GM08714 (cell line): ENCODE measurements around the gene MT1F.

Source experiments
- H3K4me3 ChIP-seq: fragments of 200-500 bp; sonication (Bioruptor generic); 2 replicates; pipeline ENCODE4 v1.5.1; 2014; ENCODE audit warnings: mild to moderate bottlenecking, low read length, inconsistent platforms
- ZNF274 ChIP-seq: IDR thresholded peaks from 2 replicates; pipeline ENCODE4 v1.6.1; 2012; ENCODE audit warnings: mild to moderate bottlenecking, low read depth, low read length

Gene MT1F

GRCh38 chr16:56632156-56632847, 25.5 kb upstream of the MT1F start, which contains the start of gene MT1M:
MT1M (plus strand) TSS chr16:56632659; CDS start chr16:56632732, 73 bp downstream.
- TF ChIP-seq ZNF274, result no peak
- H3K4me3 ChIP-seq, result no peak within 1 kb of the TSS

DNA sequence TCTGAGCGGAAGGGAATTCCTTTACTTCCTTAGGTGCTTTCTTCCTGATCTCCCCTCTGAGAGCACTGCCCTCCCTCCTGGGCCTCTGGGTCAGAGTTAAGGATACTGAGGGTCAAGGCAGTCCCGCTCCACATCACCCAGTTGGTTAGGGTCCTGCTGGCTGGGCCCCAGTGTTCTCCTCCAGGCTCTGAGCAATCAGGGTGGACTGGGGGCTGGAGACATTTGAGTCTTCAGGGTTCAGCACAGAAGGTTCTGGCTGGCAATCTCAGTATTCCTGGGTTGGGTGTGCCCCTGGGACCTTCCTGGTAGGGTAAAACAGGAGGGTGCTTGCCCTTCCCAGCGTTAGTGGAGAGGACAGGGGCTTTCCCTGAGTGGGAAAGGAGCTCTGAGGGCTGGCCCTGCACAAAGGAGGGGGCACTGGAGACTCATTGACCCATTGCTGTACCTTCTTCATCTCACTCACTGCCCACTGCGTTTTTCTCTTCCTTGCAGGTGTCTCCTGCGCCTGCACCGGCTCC, 24.9 kb upstream of the MT1F start:
- no peak for TF ChIP-seq ZNF274
- no peak overlapping the region for H3K4me3 ChIP-seq

DNA sequence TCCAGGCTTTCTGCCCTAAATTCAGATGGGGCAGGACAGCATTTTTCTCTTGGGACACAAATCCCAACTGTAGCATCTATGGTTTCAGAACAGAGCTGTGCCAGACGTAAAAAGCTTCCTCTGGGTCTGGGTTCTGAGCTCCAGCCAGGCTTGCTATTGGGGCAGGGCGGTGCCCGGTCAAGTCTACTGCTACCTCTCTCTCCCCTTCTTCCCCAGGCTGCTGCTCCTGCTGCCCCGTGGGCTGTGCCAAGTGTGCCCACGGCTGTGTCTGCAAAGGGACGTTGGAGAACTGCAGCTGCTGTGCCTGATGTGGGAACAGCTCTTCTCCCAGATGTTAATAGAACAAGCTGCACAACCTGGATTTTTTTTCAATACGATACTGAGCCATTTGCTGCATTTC, 24.2 kb upstream of the MT1F start:
- H3K4me3 ChIP-seq, result no peak overlapping the region
- TF ChIP-seq ZNF274, result no peak

DNA sequence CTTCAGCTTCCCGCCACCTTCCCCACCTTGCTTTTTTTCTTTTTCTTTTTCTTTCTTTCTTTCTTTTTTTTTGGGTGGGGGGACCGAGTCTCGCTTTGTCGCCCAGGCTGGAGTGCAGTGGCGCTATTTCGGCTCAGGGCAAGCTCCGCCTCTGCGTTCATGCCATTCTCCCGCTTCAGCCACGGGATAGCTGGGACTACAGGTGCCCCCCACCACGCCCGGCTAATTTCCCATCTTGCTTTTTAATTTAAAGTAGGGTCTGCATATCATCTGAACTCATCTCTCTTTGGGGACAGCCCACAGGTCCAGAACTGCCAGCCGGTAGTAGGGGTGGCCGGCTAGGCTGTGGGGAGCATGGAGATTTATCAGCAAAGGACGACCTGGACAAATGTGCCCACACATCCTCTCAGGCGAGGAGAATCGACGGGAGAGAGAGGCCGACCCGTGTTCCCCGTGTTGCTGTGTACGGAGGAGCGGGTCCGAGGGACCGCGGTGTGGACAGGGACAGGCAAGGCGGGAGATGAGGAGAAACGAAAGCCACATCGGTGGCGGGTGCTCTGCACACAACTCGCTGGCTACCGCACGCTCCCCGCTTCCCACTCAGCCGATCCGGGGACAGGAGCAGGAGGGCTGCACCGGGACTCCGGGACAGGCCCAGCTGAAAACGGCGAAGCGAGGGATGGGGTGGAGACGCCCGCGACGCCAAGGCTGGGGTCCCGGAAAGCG, 22.9 kb upstream of the MT1F start:
- TF ChIP-seq ZNF274, result no peak
- H3K4me3 ChIP-seq, result no peak overlapping the region

DNA sequence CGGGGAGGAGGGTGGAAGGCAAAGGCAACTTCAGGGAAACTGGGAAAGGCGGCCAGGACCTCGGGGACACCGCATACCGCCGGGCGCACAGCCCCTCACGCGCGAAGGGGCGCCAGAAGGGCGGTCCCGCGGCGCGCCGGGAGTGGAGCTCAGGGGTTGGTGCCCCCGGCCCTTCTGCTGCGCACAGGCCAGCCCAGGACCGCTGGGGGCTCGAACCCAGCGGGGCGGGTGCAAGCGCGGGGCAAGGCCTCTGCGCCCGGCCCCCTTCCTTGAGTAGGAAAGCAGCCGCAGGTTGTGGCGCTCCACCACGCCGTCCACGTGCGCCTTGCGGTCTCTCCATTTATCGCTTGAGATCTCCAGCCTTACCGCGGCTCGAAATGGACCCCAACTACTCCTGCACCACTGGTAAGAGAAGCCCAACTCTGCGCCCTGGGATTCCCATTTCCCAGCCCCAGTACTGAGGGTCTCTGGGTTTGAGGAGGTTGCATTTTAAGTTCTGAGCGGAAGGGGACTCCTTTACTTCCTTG, 22.3 kb upstream of the MT1F start:
- H3K4me3 ChIP-seq, result no peak overlapping the region
- TF ChIP-seq ZNF274, result no peak

GRCh38 chr16:56636616-56637413, 20.9 kb upstream of the MT1F start:
- H3K4me3 ChIP-seq, result no peak overlapping the region
- no peak for TF ChIP-seq ZNF274

GRCh38 chr16:56637814-56638750, 19.7 kb upstream of the MT1F start, which contains the start of gene MT1A:
MT1A (plus strand) TSS chr16:56638666; CDS start chr16:56638739, 73 bp downstream.
- no peak for TF ChIP-seq ZNF274
- no peak within 1 kb of the TSS for H3K4me3 ChIP-seq

GRCh38 chr16:56639045-56639444, 18.7 kb upstream of the MT1F start:
- TF ChIP-seq ZNF274, result no peak
- no peak overlapping the region for H3K4me3 ChIP-seq

- no peak overlapping the region for H3K4me3 ChIP-seq
- TF ChIP-seq ZNF274, result no peak
These were observed 17.7 kb upstream of the MT1F start for GRCh38 chr16:56640076-56640475.

- TF ChIP-seq ZNF274, result no peak
- no peak overlapping the region for H3K4me3 ChIP-seq
These were observed 16.6 kb upstream of the MT1F start for GRCh38 chr16:56641166-56641565.

DNA sequence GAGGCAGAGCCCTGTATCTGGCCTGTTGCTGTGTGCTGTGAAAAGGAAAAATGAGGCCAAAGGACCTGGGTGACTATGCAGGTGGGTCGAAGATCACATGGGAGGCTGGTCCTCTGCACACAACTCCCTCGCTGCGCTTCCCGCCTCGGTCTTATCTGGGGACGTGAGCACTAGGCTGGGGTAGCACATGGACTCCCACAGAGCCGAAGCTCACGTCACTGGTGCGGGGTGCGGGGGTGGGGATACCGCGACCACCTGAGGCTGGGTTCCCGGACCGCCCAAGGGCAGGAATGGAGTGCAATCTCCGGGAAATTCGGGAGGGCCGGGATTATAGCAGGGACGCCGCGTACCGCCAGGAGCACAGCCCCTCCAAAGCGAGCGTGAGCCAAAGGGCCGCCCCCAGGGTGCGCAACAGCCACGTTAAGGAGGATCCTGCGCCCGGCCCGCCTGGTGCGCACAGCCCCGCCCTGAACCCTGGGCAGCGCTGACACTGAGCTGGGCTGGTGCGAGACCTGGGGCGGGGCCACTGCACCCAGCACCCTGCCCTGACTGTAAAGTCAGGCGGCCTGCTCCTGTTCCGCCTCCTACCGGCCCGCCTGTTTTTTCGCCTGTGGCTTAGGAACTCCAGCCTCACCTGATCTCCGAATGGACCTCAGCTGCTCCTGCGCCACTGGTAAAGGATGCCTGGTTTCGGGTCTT, 14.5 kb upstream of the MT1F start:
- no peak for TF ChIP-seq ZNF274
- H3K4me3 ChIP-seq, result no peak overlapping the region

- H3K4me3 ChIP-seq, result no peak overlapping the region
- TF ChIP-seq ZNF274, result no peak
These were observed 13.9 kb upstream of the MT1F start for GRCh38 chr16:56643833-56644232.
